ENCODE data around the gene SLC44A3.

- no peak for TF ChIP-seq CTCF (IDR thresholded peaks at IDR 0.05)
- TF ChIP-seq POLR2A (IDR thresholded peaks at IDR 0.05), result no peak
These were observed 47.3 kb upstream of the SLC44A3 start for GRCh38 chr1:94772845-94773244.
